Transverse colon (tissue), 4 donors: Measurements from ENCODE around the gene SEC14L2. TPM values are rescaled to one million over a fixed set of nuclear protein-coding genes. Genes with fewer than 3 reads are reported as not detected.

Source experiments
- DNase-seq: peaks from one replicate; pipeline ENCODE4 v3.0.0-alpha.2; 2019
- H3K27ac ChIP-seq, 4 donors: fragments of 200-600 bp; sonication (generic); 2 replicates each; pipeline ENCODE4 v1.5.1; 2016 to 2018; ENCODE audit warnings: inconsistent platforms in 4 of 4
- H3K27me3 ChIP-seq: fragments of 200-600 bp; sonication (generic); 2 replicates; pipeline ENCODE4 v1.5.1; 2017; ENCODE audit warnings: inconsistent platforms
- H3K36me3 ChIP-seq, 4 donors: fragments of 200-600 bp; sonication (generic); 2 replicates each; pipeline ENCODE4 v1.5.1; 2017 to 2019; ENCODE audit warnings: inconsistent platforms in 4 of 4
- H3K4me1 ChIP-seq, 4 donors: fragments of 200-600 bp; sonication (generic); 2 replicates each; pipeline ENCODE4 v1.5.1; 2017 to 2020; ENCODE audit warnings: inconsistent platforms in 4 of 4
- H3K4me3 ChIP-seq, 4 donors: fragments of 200-600 bp; sonication (generic); 1 replicate in 1 of 4; 2 replicates in 3 of 4; pipeline versions ENCODE4 v1.5.1 to v1.6.1; 2017 to 2019; ENCODE audit warnings: inconsistent platforms in 4 of 4
- H3K9me3 ChIP-seq, 2 donors: fragments of 200-600 bp; sonication (generic); 2 replicates each; pipeline ENCODE4 v1.5.1; 2017 to 2019; ENCODE audit warnings: inconsistent platforms in 2 of 2
- EP300 ChIP-seq: sonication (generic); formaldehyde crosslinking; IDR thresholded peaks from one replicate; pipeline ENCODE4 v1.6.1; 2017; ENCODE audit warnings: antibody characterized with exemption, low read depth
- POLR2A ChIP-seq: fragments of 450-650 bp; IDR thresholded peaks from one replicate; pipeline ENCODE4 v1.6.1; 2016; ENCODE audit warnings: antibody characterized with exemption, mild to moderate bottlenecking, moderate library complexity
- POLR2AphosphoS5 ChIP-seq, 3 donors: sonication (generic); formaldehyde crosslinking; IDR thresholded peaks; one replicate each; pipeline ENCODE4 v1.6.1; 2016; ENCODE audit warnings: antibody characterized with exemption in 3 of 3
- WGBS, 2 donors: methylation state at CpG; one replicate each; pipeline ENCODE4 v1.1.5; 2018; ENCODE audit warnings: low coverage in 1 of 2; 5-methylcytosine and 5-hydroxymethylcytosine counted together
- in situ Hi-C, 4 donors: fragments of 200-750 bp; cut with MboI; loops; one replicate each; pipeline versions ENCODE4 v1.15.0 to v1.15.1; 2017; ENCODE audit warnings: low sequenced_read_pairs in 3 of 4, low pct_ligation_motif_present in 1 of 4, low pct_unique_long_range_greater_than_20kb in 1 of 4
- intact Hi-C: fragments of 100-400 bp; cut with DNase I; formaldehyde crosslinking; loops from one replicate; pipeline ENCODE4 v1.15.1; 2023; ENCODE audit warnings: low total_unique reads
- total RNA-seq, 4 donors: library from RNA; depleted of rRNA; stranded (reverse); fragments of >200 nt; gene quantifications; one replicate each; pipeline ENCODE4 v1.1.0, GENCODE V29; 2016
- TF ChIP-seq, protein P1 (sequence below), 5 experiments: fragments of 200-600 bp in 3 of 5; fragments of 450-650 bp in 2 of 5; sonication (generic) in 3 of 5; IDR thresholded peaks; 1 replicate in 2 of 5; 2 replicates in 3 of 5; pipeline ENCODE4 v1.5.1; 2016 to 2017; ENCODE audit warnings: antibody characterized with exemption in 5 of 5, inconsistent platforms in 3 of 5, mild to moderate bottlenecking in 2 of 5, moderate library complexity in 1 of 5

Gene SEC14L2
- total RNA-seq, 4 donors from 2014 or later, result 2.2 to 5.5 (median 4.5) TPM; not detected in 1

DNA sequence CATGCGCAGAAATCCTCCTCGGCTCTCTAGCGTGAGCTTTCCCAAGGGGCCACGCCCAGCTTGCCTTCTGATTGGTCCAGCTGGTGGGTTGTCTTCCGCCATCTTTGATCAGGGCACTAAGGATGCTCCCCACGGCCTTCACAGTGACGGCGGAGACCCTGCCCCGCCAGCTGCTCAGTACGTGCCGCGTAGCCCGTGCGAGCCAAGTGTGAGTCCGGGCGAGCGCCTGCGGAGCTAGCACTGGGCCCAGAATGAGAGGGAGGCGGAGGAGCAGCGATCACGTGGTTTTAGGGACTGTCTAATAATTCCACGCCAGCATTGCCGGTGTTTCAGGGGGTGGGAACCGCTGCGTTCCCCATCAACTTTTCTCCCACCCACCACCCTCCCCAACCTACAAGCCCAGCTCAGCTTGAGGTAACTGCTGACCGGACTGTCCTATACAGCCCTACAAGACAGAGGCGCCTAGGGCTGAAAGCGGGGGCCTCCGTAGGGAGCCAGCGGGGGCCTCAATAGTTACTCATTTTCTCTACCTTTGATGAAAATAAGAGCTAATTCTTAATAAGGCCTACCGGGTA, 27.2 kb downstream of the SEC14L2 start:
- in situ Hi-C loops, result no loop called here
- TF ChIP-seq, protein P1, sequence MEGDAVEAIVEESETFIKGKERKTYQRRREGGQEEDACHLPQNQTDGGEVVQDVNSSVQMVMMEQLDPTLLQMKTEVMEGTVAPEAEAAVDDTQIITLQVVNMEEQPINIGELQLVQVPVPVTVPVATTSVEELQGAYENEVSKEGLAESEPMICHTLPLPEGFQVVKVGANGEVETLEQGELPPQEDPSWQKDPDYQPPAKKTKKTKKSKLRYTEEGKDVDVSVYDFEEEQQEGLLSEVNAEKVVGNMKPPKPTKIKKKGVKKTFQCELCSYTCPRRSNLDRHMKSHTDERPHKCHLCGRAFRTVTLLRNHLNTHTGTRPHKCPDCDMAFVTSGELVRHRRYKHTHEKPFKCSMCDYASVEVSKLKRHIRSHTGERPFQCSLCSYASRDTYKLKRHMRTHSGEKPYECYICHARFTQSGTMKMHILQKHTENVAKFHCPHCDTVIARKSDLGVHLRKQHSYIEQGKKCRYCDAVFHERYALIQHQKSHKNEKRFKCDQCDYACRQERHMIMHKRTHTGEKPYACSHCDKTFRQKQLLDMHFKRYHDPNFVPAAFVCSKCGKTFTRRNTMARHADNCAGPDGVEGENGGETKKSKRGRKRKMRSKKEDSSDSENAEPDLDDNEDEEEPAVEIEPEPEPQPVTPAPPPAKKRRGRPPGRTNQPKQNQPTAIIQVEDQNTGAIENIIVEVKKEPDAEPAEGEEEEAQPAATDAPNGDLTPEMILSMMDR (IDR thresholded peaks at IDR 0.05), result no peak
- peak; percentile 85 to 95 (median 93) for TF ChIP-seq POLR2AphosphoS5 (IDR thresholded peaks at IDR 0.05)
- TF ChIP-seq POLR2A, result peak; percentile 51
- TF ChIP-seq EP300, result peak; percentile 18

DNA sequence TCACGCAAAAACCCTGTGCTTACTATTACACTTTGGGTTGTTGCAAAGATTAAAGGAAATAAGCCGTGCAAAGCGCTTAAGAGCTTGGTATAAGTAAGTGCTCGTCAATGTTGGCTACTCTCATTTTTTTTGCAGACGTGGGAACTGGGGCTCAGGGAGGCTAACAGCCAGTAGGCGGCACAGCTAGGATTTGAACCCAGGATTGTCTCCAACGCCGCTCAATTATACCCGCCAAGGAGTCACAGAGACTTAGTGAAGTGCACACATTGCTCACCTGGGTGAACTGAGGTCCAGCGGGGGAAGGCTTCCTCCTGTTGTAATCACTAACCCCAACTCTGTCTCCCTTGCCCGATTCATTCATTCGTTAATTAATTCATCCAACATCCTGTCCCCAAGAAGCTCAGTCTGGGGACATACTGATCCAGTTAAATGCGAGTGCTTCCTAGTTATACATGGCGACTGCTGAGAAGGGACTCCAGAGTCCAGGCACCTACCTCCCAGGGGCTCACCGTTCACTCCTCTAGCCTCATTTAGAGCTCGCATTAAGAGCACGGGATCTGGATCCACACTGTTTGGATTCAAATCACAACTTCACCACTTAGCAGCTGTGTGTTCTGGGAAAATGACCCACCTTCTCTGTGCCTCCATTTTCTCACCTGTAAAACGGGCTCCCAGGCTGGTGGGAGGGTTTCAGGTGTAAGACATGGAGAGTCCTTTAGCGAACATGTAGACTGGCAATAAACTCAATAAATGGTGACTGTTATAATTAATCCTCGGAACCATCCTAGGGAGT, 27.9 kb downstream of the SEC14L2 start:
- H3K27ac ChIP-seq, result peak overlapping the region; percentile 98 to 99 (median 98)
- TF ChIP-seq, protein P1 (IDR thresholded peaks at IDR 0.05), result peak in 1 of 5 experiments; percentile 31
- no peak for TF ChIP-seq EP300
- intact Hi-C loops, result no loop called here
- whole genome bisulfite sequencing, 2 donors, result 22 to 25% methylated on average over 16 to 19 of the region's 20 CpGs
- H3K4me3 ChIP-seq, result peak overlapping the region; percentile 25 to 70 (median 66)
- peaks cover 22 to 56% (median 39%) of the 10 kb centered on the region in 4 donors for H3K4me1 ChIP-seq
- no peaks in the 10 kb centered on the region for H3K36me3 ChIP-seq
- no peaks in the 10 kb centered on the region for H3K9me3 ChIP-seq
- peak; percentile 23 for DNase-seq
- no peaks in the 10 kb centered on the region for H3K27me3 ChIP-seq
- in situ Hi-C loops, result no loop called here

More for the DNA sequence above, 27.2 kb downstream of the SEC14L2 start:
- peak; percentile 99 for DNase-seq
- H3K9me3 ChIP-seq, result no peaks in the 10 kb centered on the region
- intact Hi-C loops, result no loop called here
- H3K4me3 ChIP-seq, result peak overlapping the region; percentile 54 to 70 (median 62)
- peaks cover 22 to 57% (median 39%) of the 10 kb centered on the region in 4 donors for H3K4me1 ChIP-seq
- WGBS, 2 donors, result 0 to 1% methylated on average over 6 to 29 of the region's 31 CpGs
- no peaks in the 10 kb centered on the region for H3K36me3 ChIP-seq
- H3K27me3 ChIP-seq, result no peaks in the 10 kb centered on the region
- H3K27ac ChIP-seq, result peak overlapping the region; percentile 98 to 99 (median 98)

DNA sequence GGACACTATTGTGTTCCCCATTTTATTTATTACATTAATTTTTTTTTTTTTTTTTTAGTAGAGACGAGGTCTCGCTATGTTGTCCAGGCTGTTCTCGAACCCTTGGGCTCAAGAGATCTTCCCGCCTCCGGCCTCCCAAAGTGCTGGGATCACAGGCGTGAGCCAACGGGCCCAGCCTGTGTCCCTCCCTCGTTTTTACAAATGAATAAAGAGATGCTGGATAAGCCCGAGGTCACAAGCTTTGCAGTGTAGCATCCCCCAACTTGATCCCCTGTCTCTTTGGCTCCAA, 28.5 kb downstream of the SEC14L2 start:
- Histone ChIP-seq H3K9me3 (no peaks in the 10 kb centered on the region), H3K4me3 (peak overlapping the region in 3 of 4 donors; percentile 64 to 70 (median 67)), H3K36me3 (no peaks in the 10 kb centered on the region), H3K27ac (peak overlapping the region; percentile 74 to 98 (median 92)), H3K27me3 (no peaks in the 10 kb centered on the region), H3K4me1 (peaks cover 22 to 54% (median 39%) of the 10 kb centered on the region in 4 donors)
- TF ChIP-seq POLR2AphosphoS5 (IDR thresholded peaks at IDR 0.05) (no peak), EP300 (no peak), POLR2A (no peak)
- TF ChIP-seq, protein P1 (IDR thresholded peaks at IDR 0.05), result no peak
- 0 to 8% methylated on average over 6 to 9 of the region's 9 CpGs for WGBS, 2 donors
- no peak for DNase-seq
- in situ Hi-C loops (no loop called here), intact Hi-C loops (no loop called here)

DNA sequence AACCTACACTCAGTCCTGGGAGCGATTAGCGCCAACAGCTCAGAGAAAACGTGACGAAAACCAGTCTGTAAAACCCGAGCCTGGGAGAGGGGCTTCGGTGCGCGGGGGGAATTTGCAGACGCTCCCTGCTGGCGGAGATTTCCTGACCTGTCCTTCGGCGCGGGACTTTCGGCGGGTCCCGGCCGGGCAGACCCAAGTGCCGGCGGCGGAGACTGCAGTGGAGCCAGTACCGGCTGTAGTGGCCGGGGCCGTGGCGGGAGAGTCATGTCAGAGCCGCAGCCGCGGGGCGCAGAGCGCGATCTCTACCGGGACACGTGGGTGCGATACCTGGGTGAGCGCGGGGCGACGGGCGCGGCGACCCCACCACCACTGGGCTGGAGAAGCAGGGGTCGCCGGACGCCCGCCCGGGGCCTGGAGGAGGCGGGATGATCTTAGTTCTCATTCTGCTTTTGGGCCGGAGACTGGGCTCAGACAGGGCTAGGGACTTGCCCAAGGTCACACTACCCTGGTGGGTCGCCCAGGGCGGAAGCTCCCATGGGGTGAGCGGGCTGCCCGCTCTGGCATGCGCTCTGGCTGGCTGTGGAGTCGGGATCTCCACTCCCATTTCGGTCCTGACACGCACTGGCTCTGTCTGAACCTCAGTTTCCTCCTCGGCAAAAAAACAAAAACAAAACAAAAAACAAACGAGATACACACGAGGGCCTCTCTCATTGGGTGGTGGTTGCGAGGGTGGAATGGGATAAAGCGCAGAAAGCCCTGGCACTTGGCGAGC, 29.0 kb downstream of the SEC14L2 start, which contains the start of gene MTFP1:
TSS of gene MTFP1 (plus strand) at position 153 of the 772 bp plus-strand sequence. CDS start at position 265, 112 bp downstream.
- no peaks in the 10 kb centered on the region for H3K9me3 ChIP-seq
- in situ Hi-C loops, result no loop called here
- H3K4me3 ChIP-seq, result peak within 1 kb of the TSS; percentile 4 to 70 (median 66)
- peak within 1 kb of the TSS; percentile 98 to 99 (median 98) for H3K27ac ChIP-seq
- WGBS, 2 donors, result 1% methylated on average over 40 of the region's 61 CpGs; no CpG with 5 or more reads in 1 of the 2 donors
- intact Hi-C loops, result no loop called here
- H3K27me3 ChIP-seq, result no peaks in the 10 kb centered on the region
- TF ChIP-seq, protein P1 (IDR thresholded peaks at IDR 0.05), result peak in 2 of 5 experiments; percentile 4 to 8
- TF ChIP-seq POLR2A (peak; percentile 33), POLR2AphosphoS5 (IDR thresholded peaks at IDR 0.05) (peak in 2 of 3 donors; percentile 33 to 41), EP300 (no peak)
- H3K36me3 ChIP-seq, result no peaks in the 10 kb centered on the region
- DNase-seq, result peak; percentile 72
- H3K4me1 ChIP-seq, result peaks cover 22 to 49% (median 38%) of the 10 kb centered on the region in 4 donors
